Mammary epithelial cell (primary cell): ENCODE measurements around the gene TKT.

Experiments used
- CTCF ChIP-seq, 2 donors: IDR thresholded peaks in 1 of 2; conservative IDR thresholded peaks in 1 of 2; 2 replicates each; pipeline ENCODE4 v1.5.1; 2011 to 2012; ENCODE audit warnings: inconsistent platforms in 2 of 2, low read length in 2 of 2, mild to moderate bottlenecking in 2 of 2, control low read depth in 1 of 2, low read depth in 1 of 2; ENCODE audit not compliant: insufficient read depth in 1 of 2; ENCODE audit errors: extremely low read depth in 1 of 2
- EZH2 ChIP-seq: IDR thresholded peaks from 2 replicates; pipeline ENCODE4 v1.6.1; 2012; ENCODE audit warnings: low read length, inconsistent platforms, borderline replicate concordance

DNA sequence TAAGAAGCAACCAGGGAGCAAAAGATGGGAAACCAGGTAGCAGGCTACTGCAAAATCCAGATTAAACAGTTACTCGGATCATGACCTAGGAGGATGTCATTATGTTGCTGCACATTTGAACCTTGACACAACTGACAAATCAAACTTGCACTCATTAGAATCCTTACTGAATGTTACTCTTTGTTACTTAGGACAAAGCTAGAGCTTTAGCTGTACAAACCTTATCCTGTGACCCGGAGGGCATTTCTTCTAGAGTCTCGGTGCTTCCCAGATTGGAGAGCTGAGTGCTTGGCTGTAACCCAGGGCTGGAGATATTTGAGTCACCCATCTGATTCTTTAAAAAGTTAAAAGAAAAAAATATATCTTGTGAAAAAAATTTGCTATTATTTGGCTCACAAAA lies 48.1 kb upstream of the TKT start:
- TF ChIP-seq EZH2 (no peak), CTCF (conservative IDR thresholded peaks at IDR 0.05 in 1 of 2, IDR thresholded peaks at IDR 0.05 in 1 of 2; ENCODE audit: extremely low read depth in 1 of 2, insufficient read depth in 1 of 2, low read depth in 1 of 2, low read length in 2 of 2) (no peak)
